Measurements from ENCODE around the gene PGBD5.

The PGBD5 gene

DNA sequence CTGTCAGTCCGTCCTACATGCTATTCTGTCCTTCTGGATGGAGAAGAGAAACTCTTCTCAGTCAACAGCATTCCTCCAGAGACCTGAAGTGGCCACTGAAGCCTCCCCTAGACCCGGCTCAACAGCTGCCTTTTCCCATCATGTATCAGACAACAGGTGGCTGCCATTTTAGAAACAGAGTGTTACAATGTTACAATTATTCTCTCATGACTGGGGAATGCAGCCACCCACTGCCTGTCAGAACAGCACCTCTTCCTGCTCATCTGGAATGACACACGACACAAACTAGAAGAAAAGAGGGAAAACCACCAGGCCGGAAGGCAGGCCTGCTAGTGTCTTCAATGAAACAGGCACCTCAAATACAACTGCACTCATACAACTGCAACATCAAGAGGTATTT is 105.3 kb downstream of the PGBD5 start:
- DNase-seq, result no peak

DNA sequence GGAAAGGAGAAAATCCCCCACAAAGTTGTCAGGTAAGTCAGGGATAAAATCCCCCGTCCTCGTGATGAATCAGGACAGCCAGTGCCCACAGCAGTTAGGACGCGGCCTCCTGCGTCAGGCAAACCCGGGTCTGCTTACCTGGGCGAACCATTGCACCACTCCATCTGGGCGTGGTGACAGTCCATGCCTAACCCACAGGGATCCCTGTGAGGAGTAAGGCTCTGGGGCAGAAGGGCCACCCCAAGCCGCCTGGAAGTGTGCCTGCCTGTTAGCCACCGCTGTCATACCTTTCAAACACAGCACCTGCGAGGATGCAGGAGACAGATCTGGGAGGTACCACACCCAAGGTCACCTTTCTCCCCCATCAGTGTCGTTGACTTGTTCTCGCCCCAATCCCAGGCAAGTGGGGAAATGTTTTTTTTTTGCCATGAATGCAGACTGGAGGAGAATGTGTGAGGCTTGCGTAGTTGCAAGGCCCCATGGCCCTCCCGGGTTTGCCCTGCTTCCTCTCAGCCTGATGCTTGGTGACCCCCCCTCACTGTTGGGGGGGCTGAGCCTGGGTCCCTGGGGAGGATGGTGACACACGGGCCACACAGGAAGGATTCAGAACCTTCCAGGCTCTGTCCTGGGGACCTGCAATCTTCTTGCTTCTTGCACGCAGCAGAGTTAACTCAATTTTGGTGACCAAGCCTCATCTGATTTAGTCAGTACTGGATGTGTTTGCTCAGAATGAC is 107.0 kb downstream of the PGBD5 start:
- DNase-seq, result no peak

DNA sequence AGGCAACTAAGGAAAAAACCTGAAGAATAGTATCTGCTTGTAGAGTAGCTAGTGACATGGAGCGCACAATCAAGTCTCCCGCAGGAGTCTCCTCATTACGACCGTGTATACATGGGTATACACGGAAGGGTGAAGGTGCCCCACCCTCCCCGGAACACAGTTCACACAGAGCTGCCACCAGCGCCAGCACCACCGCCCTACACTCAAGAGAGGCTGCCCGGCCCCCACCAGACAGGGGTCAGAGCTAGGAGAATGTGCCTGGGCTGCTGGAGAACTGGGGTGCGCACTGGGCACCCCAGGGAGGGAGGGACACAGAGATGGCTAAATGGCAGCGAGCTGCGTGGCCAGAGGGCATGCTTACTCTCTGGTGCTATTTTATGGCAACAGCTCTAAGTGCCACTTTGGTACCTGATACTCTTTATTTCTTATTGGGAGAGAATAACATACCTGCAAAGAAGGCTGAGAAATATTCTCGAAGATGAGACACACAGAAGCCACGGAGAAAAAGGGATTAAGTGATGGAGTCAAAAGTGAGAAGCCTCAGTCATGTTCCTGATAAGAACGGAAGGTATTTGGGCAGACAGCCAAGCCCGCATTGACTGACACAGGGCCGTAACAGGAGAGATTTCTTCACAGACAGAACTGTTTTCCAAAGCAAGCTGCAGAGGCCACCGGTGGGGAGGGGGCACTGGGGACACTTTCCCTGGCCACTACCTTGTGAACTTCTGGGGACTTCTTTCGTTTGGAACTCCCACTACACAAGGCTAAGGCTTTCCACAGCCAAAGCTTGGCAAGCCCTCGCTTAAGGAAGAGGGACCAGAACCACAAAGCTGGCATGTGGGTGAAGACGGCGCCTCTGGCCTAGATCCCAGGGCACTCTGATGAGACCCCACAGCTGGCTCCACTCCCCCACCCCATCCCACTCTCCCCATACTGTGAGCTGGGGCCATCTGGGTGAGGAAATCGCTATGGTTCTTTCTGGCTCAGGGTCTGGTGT is 108.0 kb downstream of the PGBD5 start:
- DNase-seq, result peak; percentile 28

DNA sequence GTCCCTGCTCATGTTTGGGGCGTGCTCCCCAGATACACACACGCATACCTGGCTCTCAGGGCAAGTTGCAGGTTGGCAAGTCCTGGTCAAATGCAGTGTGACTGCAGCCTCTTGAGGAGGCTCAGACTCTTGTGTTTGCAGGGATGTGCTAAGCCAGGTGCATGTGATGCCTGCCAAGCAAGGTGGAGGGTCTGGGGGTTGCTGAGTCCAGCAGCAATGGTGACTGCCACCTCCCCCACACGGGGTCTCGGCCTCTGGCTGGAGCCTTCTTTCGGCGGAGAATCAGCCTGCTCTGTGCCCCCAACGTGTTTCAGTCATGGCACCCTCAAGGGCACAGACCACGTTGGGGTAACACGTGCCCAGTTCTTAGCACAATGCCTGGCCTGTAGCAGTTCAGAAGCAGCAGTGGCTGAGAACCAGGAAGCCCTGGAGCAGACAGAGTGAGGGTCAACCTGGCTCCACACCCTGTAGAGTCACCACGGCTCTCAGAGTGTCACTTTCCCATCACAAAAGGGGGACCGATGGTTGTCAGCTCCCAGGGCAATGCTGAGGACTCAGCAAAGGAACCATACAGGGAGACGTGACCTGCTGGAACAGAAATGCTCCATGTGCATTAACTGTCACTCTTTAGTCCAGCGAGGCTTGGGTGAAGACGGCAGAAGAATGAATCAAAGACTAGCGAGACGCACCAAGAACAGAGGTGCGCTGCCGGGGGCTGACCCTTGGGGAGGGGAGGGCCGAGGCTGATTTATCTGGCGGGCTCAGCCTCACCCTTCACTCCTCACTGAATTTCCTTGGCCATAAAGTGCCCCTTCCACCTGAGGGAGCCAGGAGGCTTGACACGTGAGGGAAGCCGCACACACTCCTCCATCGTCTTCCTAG is 109.0 kb downstream of the PGBD5 start:
- no peak for DNase-seq

DNA sequence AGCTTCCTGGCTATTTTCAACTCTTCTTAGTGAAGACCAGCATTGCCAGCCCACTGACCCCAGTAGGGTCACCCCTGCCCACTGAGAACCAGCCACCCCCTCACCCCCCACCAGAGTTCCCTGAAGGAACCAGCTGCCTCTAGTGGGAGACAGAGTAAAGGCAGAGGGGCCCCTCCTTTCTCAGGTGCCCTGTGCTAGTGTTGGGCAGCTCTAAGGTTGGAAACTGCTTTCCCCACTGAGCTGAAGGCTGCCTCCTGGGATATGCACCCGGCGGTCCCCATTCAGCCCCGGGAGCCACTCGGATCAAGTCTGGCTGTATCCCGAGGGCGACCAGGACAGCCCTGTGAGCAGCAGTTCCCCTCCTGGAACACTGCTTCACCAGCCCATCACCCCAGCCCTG is 111.0 kb downstream of the PGBD5 start:
- no peak for DNase-seq

DNA sequence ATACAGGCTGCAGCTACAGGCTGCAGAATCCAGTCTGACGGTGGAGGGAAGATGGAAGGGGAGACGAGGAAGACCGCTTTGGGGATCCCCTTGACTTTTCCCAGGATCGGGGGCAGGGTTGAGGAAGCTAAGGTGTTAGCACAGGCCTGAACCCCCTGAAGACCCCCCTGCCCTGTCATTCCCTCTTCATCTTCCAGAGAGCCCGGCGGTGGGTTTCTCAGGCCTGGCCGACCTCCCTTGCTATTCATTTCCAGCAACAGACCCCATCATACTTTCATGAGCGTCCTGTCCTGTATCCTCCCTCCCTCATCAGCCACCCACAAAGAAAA is 112.0 kb downstream of the PGBD5 start:
- no peak for DNase-seq

DNA sequence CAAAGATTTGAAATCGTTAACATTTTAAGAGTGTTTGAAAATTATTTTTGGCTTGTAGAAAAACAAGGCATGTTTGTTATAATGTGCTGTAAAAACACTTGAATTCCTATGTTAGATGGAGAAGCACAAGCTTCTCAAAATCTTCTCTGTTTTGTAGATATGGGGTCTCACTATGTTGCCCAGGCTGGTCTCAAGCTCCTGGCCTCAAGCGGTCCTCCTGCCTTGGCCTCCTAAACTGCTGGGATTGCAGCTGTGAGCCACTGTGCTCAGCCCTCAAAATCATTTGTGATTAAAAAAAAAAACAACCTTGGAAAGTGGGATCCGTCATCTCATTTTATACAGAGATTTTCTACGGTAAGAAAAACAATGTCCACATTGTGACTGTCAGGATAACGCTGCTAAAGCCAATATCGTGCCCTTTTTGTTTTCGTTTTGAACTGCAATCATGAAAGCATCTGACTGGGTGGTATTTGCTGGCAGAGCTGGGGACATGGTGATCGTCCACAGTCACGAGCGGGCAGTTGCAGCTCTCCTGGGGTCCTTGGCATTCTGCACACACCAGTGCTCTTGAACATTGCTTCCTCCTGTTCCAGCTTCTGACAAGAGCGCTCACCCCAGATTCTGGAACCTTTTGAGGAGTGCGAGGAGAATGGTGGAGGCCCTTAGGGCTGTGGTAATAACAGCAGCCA is 112.5 kb downstream of the PGBD5 start:
- DNase-seq, result no peak

DNA sequence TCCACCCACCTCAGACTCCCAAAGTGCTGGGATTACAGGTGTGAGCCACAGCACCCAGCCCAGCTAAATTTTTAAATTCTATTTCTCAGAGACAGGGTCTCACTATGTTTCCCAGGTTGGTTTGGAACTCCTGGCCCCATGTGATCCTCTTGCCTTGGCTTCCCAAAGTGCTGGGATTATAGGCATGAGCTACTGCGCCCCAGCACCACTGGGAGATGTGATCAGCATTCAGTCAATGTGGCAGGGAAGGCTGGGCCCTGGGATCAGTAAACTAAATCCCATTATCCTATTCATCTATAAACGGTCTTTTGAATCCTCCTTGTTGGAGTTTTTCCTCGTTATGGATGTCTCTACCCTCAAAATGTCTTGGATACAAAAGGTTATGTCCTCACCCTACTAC is 113.5 kb downstream of the PGBD5 start:
- no peak for DNase-seq

DNA sequence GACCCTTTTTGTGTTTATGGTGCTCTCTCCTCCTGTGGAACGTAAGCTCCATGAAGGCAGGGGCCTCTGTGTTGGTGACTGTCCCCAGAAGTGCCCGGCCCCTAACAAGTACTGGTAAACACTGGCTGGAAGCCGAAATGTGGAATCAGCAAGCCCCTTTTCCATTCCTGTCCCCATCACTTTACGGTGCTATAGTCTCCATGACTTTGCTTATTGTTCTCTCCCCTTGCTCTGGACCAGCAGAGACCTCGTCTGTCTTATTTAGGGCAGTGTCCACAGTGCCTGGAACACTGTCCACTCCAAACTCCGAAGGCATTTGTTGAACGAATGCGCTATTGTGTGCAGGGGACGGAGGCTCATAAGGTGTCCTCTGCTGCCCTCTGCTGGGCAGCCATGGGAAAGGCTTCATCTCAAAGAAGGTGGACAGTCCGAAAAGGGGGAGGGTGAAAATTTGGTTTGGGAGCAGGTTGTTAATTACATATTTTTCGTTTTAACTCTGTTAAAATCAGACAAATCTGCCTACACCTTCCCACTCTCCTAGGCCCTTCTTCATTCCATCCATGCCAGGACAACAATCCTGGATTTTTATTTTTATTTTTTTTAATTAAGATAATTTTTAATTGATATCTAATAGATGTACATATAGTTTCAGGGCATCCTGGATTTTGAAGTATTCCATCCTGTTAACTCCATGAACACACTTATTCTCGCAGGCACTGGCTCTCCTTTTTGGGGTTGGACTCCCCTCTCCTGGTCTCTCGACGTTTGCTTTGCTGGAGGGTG is 115.6 kb downstream of the PGBD5 start:
- DNase-seq, result no peak

DNA sequence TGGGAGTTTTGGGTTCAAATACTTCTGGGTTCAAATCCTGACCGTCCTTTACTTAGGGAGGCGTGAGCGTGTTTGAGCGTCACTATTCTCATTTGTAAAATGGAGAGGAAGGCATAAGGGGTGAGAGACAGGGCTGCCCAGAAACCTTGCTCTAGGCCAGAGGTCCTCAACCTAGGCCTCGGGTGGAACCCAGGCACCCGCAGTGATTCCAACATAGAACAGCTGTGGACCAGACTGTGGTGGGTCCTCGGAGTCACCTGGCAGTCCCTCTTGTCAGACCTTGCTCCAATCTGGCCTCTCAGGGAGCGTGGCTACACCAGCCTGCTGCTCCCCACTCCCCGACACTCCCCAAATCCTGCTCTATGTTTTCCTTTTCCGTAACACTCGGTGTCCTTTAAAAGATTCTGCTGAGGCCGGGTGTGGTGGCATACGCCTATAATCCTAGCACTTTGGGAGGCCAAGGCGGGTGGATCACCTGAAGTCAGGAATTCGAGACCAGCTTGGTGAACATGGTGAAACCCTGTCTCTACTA is 116.4 kb downstream of the PGBD5 start:
- no peak for DNase-seq

DNA sequence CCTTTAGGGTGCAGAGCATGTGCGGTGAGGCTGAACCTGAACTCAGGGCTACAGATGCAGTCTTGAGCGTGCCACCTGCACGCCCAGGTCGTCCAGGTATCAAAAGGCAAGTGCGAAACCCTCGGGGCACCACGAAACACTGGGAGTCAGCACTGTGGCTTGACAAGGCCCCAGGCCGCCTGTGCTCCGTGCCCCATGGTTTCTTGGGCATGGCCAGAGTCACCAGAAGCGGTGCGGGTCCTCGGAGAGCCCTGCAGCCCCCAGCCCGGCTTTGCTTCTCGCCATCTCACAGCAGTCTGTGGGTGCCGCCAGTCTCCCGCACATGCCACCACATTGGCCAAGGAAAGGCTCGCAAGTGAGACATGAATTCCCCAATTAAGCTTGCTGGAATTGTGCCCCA is 117.3 kb downstream of the PGBD5 start:
- DNase-seq, result no peak

DNA sequence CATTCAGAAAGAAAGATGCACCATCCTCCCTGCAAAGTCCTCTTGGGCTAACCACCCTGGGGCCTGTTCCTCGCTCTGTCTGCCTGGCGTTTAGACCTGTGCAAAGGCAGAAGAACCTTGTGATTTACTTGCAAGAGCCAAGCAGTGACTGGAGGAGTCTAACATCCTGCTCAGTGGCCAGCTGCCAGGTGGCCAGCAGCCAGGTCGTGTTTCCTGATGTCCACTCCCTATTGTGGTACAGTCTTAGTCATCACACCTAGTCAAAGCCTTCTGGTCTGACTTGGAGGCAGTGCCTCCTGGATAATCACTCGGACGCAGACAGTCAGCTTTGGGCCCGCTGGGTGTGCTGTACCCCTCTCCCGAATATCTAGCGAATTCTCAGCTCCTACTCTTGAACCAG is 118.1 kb downstream of the PGBD5 start:
- peak; percentile 88 for DNase-seq

DNA sequence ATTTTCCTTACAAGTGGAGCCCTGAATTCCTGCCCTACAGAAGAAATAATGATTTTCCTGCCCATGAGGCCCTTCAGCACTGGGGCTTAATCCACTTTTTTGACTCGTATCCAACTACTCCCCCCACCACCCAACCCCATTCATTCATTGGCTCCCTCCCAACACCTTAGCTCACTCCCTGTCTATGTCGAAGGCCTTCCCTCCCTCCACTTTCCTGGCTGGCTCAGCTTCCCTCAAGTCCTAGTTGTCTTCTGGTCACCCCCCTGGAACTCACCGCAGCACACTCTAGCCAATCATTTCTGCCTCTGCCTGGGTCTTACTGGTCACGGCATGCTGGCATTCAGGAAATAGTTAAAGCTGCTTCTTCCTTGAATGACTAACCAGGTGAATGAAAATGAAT is 118.9 kb downstream of the PGBD5 start:
- peak; percentile 29 for DNase-seq

DNA sequence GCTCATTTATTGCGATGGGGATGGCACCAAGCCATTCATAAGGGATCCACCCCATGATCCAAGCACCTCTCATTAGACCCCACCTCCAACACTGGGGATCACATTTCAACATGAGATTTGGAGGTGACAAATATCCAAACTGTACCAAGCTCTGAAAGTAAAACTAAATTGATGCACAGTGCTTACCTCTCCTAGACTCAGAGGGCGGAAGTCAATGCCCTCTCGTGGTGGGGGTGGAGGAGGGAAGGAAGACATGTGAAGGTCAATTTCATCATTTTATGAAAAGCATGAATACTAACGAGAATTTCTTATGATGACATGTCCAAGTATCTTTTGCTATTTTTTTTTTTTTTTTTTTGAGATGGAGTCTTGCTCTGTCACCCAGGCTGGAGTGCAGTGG is 120.0 kb downstream of the PGBD5 start:
- no peak for DNase-seq

DNA sequence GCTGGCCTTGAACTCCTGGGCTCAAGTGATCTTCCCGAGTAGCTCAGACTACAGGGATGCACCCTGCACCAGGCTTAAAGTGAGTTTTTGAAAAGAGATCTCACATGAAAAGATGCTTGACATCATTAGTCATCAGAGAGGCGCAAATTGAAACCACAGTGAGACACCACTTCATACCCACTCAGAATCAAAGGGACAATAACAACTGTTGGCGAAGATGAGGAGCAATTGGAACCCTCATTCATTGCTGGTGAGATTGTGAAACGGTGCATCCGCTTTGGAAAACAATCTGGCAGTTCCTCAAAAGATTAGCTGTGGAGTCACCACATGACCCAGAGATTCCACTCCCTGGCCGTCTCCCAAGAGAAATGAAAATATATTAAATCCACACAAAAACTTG is 122.3 kb downstream of the PGBD5 start:
- peak; percentile 28 for DNase-seq

DNA sequence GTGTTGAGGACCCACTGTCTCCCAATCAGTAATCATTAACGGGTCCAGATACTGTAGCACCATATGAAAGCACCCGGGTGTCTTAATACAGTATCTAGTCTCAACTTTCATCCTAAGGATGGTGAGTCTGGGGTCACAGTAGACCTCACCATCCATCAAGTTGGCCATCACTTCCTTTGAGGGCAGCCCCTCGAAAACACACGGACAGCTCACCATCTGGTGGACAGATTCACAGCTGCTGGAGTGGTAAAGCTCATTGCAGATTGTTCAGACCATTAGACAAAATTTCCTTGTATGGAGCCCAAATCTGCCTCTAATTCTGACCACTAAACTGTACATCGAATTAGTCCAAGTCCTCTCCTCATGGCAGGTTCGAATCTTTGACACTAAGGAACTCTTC is 123.1 kb downstream of the PGBD5 start:
- DNase-seq, result no peak

DNA sequence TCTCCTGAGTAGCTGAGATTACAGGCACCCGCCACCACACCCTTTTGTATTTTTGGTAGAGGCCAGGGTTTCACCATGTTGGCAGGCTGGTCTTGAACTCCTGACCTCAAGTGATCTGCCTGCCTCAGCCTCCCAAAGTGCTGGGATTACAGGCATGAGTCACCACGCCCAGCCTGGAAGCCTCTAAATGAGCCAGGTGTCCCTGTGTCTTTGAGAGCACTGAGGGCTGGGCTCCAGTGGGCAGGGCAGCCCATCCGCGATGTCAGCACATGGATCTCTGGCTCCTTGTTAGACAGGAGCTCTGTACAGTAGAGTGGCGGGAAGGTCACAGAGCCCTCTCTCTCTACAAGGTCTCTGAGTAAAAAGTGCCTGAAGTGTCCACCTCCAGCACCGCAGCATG is 124.3 kb downstream of the PGBD5 start:
- DNase-seq, result no peak

DNA sequence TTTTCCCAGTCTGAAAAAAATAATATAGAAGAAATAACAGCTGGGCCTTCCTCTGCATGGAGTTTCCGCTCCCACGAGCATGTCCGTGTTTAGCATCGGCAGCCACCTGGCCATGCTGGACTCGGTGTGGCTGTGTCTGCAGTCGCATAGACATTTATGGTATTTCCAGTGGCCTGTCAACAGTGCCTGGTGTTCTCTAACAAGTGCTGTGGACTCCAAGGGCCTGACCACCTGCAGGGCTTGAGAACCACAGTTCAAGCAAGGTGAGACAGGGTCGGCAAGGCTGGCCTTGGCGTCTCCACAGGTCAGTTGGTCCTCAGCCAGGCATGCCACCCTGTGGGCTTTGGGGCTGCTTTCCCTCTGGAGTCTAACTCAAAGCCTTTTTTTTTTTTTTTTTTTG is 124.8 kb downstream of the PGBD5 start:
- DNase-seq, result no peak

DNA sequence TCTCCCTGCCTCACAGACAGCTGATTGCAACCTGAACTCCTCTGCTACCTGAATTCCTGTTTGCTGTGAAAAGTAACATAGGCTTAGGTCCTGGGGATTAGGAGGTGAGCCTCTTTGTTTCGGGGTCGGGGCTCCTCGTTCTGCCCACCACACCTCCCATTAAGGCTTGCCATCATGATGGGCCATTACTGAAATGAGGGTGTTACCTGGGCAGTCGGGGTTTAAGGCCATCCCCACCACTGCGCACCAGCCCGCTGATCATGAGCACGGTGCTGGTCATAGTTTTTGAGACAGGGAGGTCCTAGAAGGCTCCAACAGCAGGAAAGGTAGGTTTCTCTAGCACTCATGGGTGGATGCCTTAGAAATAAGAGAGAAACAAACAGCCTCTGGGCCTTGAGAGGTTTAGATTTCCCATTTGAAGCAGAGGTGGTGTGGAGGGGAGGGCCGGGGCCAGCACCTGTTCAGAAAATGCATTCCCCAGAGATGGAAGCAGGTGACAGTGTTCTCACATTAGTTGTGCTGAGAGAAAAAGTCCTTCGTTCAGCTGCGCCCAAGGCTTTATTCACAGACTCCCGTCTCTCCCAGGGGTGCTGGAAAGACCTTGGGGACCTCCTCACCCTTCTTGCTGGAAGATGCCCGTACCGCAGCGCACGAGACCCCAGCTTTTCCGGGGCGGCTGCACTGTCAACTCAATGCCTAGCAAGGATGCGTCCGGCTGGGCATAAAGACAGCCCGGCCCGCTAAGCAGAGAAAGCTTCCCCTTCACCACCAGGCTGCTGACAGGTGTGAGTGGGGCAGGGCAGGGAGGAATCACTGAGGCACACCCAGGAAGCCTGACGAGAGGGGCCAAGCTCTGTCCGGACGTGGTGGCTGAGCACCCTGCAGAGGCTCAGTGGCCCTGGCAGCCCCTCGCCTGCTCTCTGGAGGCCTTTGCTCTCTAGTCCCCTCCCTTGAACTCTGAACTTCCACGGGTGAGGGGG is 125.5 kb downstream of the PGBD5 start:
- DNase-seq, result no peak

Data from NCI-H226 (cell line).